Vagina (tissue), 2 donors: Measurements from ENCODE around the gene FUS. TPM values are rescaled to one million over a fixed set of nuclear protein-coding genes. Genes with fewer than 3 reads are reported as not detected.

Source experiments
- DNase-seq, 2 donors: peaks; one replicate each; pipeline ENCODE4 v3.0.0-alpha.2; 2017; ENCODE audit errors: extremely low spot score in 2 of 2
- H3K27ac ChIP-seq: fragments of 200-600 bp; sonication (generic); one replicate; pipeline ENCODE4 v1.5.1; 2019
- H3K27me3 ChIP-seq: fragments of 200-600 bp; sonication (generic); one replicate; pipeline ENCODE4 v1.5.1; 2019
- H3K36me3 ChIP-seq, 2 donors: fragments of 200-600 bp; sonication (generic); one replicate each; pipeline ENCODE4 v1.5.1; 2017 to 2019
- H3K4me1 ChIP-seq: fragments of 200-600 bp; sonication (generic); one replicate; pipeline ENCODE4 v1.5.1; 2019
- H3K4me3 ChIP-seq, 2 donors: fragments of 200-600 bp; sonication (generic); 1 replicate in 1 of 2; 2 replicates in 1 of 2; pipeline ENCODE4 v1.5.1; 2016 to 2019
- H3K9me3 ChIP-seq: fragments of 200-600 bp; sonication (generic); one replicate; pipeline ENCODE4 v1.5.1; 2019
- POLR2A ChIP-seq, 2 donors: fragments of 450-650 bp; IDR thresholded peaks; one replicate each; pipeline ENCODE4 v1.6.1; 2017; ENCODE audit warnings: antibody characterized with exemption in 2 of 2, mild to moderate bottlenecking in 2 of 2, moderate library complexity in 2 of 2
- POLR2AphosphoS5 ChIP-seq, 2 donors: sonication (generic); formaldehyde crosslinking; IDR thresholded peaks; one replicate each; pipeline ENCODE4 v1.9.0; 2017; ENCODE audit warnings: antibody characterized with exemption in 2 of 2, mild to moderate bottlenecking in 2 of 2, low read depth in 1 of 2; ENCODE audit not compliant: insufficient read depth in 1 of 2
- intact Hi-C: fragments of 100-400 bp; cut with DNase I; formaldehyde crosslinking; loops from one replicate; pipeline ENCODE4 v1.15.1; 2023
- total RNA-seq: library from RNA; depleted of rRNA; stranded (reverse); fragments of >200 nt; gene quantifications from one replicate; pipeline ENCODE4 v1.2.3, GENCODE V29; 2016
- TF ChIP-seq, protein P1 (sequence below), 3 experiments: fragments of 450-650 bp in 2 of 3; fragments of 200-600 bp in 1 of 3; sonication (generic) in 1 of 3; IDR thresholded peaks; one replicate each; pipeline ENCODE4 v1.5.1; 2017 to 2019; ENCODE audit warnings: antibody characterized with exemption in 3 of 3, mild to moderate bottlenecking in 2 of 3, moderate library complexity in 2 of 3

The FUS gene
- total RNA-seq, 1 donor from 2014 or later: 74.2 TPM

DNA sequence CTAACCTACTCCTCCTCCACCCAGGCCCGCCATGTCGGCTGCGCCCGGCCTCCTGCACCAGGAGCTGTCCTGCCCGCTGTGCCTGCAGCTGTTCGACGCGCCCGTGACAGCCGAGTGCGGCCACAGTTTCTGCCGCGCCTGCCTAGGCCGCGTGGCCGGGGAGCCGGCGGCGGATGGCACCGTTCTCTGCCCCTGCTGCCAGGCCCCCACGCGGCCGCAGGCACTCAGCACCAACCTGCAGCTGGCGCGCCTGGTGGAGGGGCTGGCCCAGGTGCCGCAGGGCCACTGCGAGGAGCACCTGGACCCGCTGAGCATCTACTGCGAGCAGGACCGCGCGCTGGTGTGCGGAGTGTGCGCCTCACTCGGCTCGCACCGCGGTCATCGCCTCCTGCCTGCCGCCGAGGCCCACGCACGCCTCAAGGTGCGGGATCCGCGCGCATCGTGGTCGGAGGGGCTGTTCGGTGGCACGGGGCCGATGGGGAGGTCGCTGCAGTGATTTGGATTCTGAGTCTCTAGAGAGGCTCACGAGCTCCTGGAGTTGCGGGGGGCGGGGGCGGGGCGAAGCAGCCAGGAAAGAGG, 34.9 kb downstream of the FUS start:
- intact Hi-C loops: no loop called here
- Histone ChIP-seq H3K4me1 (peaks cover 32% of the 10 kb centered on the region), H3K9me3 (no peaks in the 10 kb centered on the region), H3K27me3 (no peaks in the 10 kb centered on the region), H3K36me3 (no peaks in the 10 kb centered on the region), H3K27ac (no peak overlapping the region), H3K4me3 (peak overlapping the region; percentile 43 to 60)
- TF ChIP-seq POLR2AphosphoS5 (IDR thresholded peaks at IDR 0.05; ENCODE audit: insufficient read depth in 1 of 2, low read depth in 1 of 2): no peak
- TF ChIP-seq POLR2A (IDR thresholded peaks at IDR 0.05): no peak
- TF ChIP-seq, protein P1, sequence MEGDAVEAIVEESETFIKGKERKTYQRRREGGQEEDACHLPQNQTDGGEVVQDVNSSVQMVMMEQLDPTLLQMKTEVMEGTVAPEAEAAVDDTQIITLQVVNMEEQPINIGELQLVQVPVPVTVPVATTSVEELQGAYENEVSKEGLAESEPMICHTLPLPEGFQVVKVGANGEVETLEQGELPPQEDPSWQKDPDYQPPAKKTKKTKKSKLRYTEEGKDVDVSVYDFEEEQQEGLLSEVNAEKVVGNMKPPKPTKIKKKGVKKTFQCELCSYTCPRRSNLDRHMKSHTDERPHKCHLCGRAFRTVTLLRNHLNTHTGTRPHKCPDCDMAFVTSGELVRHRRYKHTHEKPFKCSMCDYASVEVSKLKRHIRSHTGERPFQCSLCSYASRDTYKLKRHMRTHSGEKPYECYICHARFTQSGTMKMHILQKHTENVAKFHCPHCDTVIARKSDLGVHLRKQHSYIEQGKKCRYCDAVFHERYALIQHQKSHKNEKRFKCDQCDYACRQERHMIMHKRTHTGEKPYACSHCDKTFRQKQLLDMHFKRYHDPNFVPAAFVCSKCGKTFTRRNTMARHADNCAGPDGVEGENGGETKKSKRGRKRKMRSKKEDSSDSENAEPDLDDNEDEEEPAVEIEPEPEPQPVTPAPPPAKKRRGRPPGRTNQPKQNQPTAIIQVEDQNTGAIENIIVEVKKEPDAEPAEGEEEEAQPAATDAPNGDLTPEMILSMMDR (IDR thresholded peaks at IDR 0.05): no peak
- DNase-seq: no peak

- no peak for DNase-seq
- H3K4me3 ChIP-seq: peak overlapping the region; percentile 43 to 60
- peaks cover 32% of the 10 kb centered on the region for H3K4me1 ChIP-seq
- no peak overlapping the region for H3K27ac ChIP-seq
- no peaks in the 10 kb centered on the region for H3K9me3 ChIP-seq
- no peaks in the 10 kb centered on the region for H3K36me3 ChIP-seq
- TF ChIP-seq, protein P1 (IDR thresholded peaks at IDR 0.05): no peak
- TF ChIP-seq POLR2AphosphoS5 (IDR thresholded peaks at IDR 0.05; ENCODE audit: insufficient read depth in 1 of 2, low read depth in 1 of 2): no peak
- TF ChIP-seq POLR2A (IDR thresholded peaks at IDR 0.05): no peak
- intact Hi-C loops: no loop called here
- H3K27me3 ChIP-seq: no peaks in the 10 kb centered on the region
These were observed 35.6 kb downstream of the FUS start for GRCh38 chr16:31215287-31216162.

GRCh38 chr16:31216422-31217135, 36.6 kb downstream of the FUS start, which contains the start of gene PYDC1:
PYDC1 (minus strand) TSS chr16:31217135; CDS start chr16:31217028, 107 bp downstream.
- Histone ChIP-seq H3K4me1 (peaks cover 32% of the 10 kb centered on the region), H3K4me3 (peak within 1 kb of the TSS; percentile 43 to 60), H3K36me3 (no peaks in the 10 kb centered on the region), H3K27me3 (no peaks in the 10 kb centered on the region), H3K27ac (no peak within 1 kb of the TSS), H3K9me3 (no peaks in the 10 kb centered on the region)
- DNase-seq: no peak
- no peak for TF ChIP-seq POLR2AphosphoS5 (IDR thresholded peaks at IDR 0.05; ENCODE audit: insufficient read depth in 1 of 2, low read depth in 1 of 2)
- no peak for TF ChIP-seq POLR2A (IDR thresholded peaks at IDR 0.05)
- TF ChIP-seq, protein P1 (IDR thresholded peaks at IDR 0.05): no peak
- intact Hi-C loops: no loop called here

DNA sequence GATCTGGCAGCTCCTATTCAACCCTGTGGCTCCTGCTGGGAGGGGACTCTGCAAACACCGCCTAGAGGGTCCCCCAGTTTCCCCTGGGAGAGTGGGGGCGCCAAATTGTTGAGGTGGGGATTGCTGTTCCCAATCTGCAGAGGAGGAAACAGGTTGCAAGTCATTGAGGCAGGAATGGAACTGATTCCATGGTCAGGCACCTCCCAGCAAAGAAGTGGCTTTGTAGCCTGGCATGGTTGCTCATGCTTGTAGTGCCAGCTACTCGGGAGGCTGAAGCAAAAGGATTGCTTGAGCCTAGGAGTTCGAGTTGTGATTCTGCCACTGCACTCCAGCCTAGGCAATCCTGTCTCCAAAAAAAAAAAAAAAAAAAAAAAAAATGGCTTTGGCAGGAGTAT, 37.2 kb downstream of the FUS start:
- TF ChIP-seq POLR2A (IDR thresholded peaks at IDR 0.05): no peak
- TF ChIP-seq, protein P1 (IDR thresholded peaks at IDR 0.05): no peak
- no peak for TF ChIP-seq POLR2AphosphoS5 (IDR thresholded peaks at IDR 0.05; ENCODE audit: insufficient read depth in 1 of 2, low read depth in 1 of 2)
- no peaks in the 10 kb centered on the region for H3K27me3 ChIP-seq
- H3K27ac ChIP-seq: no peak overlapping the region
- no peaks in the 10 kb centered on the region for H3K36me3 ChIP-seq
- H3K9me3 ChIP-seq: no peaks in the 10 kb centered on the region
- intact Hi-C loops: no loop called here
- H3K4me1 ChIP-seq: peaks cover 32% of the 10 kb centered on the region
- DNase-seq: no peak
- peak overlapping the region; percentile 43 to 60 for H3K4me3 ChIP-seq
